Thymus (tissue), 14 donors: Measurements from ENCODE around the gene KMT2C. TPM values are rescaled to one million over a fixed set of nuclear protein-coding genes. Genes with fewer than 3 reads are reported as not detected.
"Not testable (repeated sequence)": the region's sequence is repeated elsewhere in the genome, so short reads cannot be mapped to it uniquely, and the experiment has no call there.

Experiments used
- DNase-seq, 9 donors: peaks; one replicate each; pipeline ENCODE4 v3.0.0-alpha.2; 2013; ENCODE audit warnings: low spot score in 9 of 9, low read depth in 6 of 9, missing footprints in 1 of 9
- H3K27ac ChIP-seq, 2 donors: one replicate each; pipeline ENCODE4 v1.5.1; 2013; ENCODE audit warnings: control low read depth in 1 of 2, low read depth in 1 of 2, low read length in 1 of 2, mild to moderate bottlenecking in 1 of 2, moderate library complexity in 1 of 2
- H3K27me3 ChIP-seq, 2 donors: one replicate each; pipeline ENCODE4 v1.5.1; 2013; ENCODE audit warnings: low read length in 1 of 2; ENCODE audit not compliant: control insufficient read depth in 2 of 2, insufficient read depth in 1 of 2
- H3K36me3 ChIP-seq, 2 donors: one replicate each; pipeline ENCODE4 v1.5.1; 2013; ENCODE audit warnings: low read length in 1 of 2, mild to moderate bottlenecking in 1 of 2, moderate library complexity in 1 of 2; ENCODE audit not compliant: control insufficient read depth in 2 of 2, insufficient read depth in 2 of 2
- H3K4me1 ChIP-seq, 2 donors: one replicate each; pipeline ENCODE4 v1.5.1; 2013; ENCODE audit warnings: low read length in 2 of 2; ENCODE audit not compliant: control insufficient read depth in 2 of 2, insufficient read depth in 2 of 2
- H3K4me3 ChIP-seq, 2 donors: one replicate each; pipeline ENCODE4 v1.5.1; 2013; ENCODE audit warnings: low read length in 2 of 2, control low read depth in 1 of 2, mild to moderate bottlenecking in 1 of 2
- H3K9me3 ChIP-seq, 2 donors: one replicate each; pipeline ENCODE4 v1.5.1; 2013; ENCODE audit warnings: low read length in 1 of 2, mild to moderate bottlenecking in 1 of 2; ENCODE audit not compliant: control insufficient read depth in 2 of 2, insufficient read depth in 1 of 2
- WGBS: extraction: QIAGEN DNeasy Blood & Tissue Kit; methylation state at CpG from one replicate; pipeline ENCODE4 v1.1.7; 2013; 5-methylcytosine and 5-hydroxymethylcytosine counted together
- long read RNA-seq, 10 donors: transcript quantifications; one replicate each; lab custom pipeline, GENCODE V29; 2026
- polyA plus RNA-seq: library from polyadenylated mRNA; stranded (reverse); fragments of 200-250 nt; gene quantifications from one replicate; pipeline ENCODE4 v1.2.3, GENCODE V29; 2013
- total RNA-seq: library from RNA; stranded (reverse); fragments of 120-200 nt; gene quantifications from one replicate; pipeline ENCODE4 v1.2.4, GENCODE V29; 2013
- donor health status: healthy.

The KMT2C gene
- 26.2 TPM for total RNA-seq
- polyA plus RNA-seq, result 14.4 TPM
- long read RNA-seq, donor 1, result 0 reads
- long read RNA-seq, donor 2, result 0 reads
- long read RNA-seq, donor 3, partial matches to known transcripts, result 10 of 10 reads
- long read RNA-seq, donor 3, other reads (novel, unspliced or antisense), result 0 of 10 reads
- long read RNA-seq, donor 4, partial matches to known transcripts, result 10 of 10 reads
- long read RNA-seq, donor 4, other reads (novel, unspliced or antisense), result 0 of 10 reads
- long read RNA-seq, donor 5, partial matches to known transcripts, result 9 of 9 reads
- long read RNA-seq, donor 5, other reads (novel, unspliced or antisense), result 0 of 9 reads
- long read RNA-seq, donor 6, partial matches to known transcripts, result 6 of 6 reads
- long read RNA-seq, donor 6, other reads (novel, unspliced or antisense), result 0 of 6 reads
- long read RNA-seq, donor 7, partial matches to known transcripts, result 11 of 11 reads
- long read RNA-seq, donor 7, other reads (novel, unspliced or antisense), result 0 of 11 reads
- long read RNA-seq, donor 8, result 0 reads
- long read RNA-seq, donor 9, partial matches to known transcripts, result 13 of 13 reads
- long read RNA-seq, donor 9, other reads (novel, unspliced or antisense), result 0 of 13 reads
- long read RNA-seq, donor 10, partial matches to known transcripts, result 7 of 7 reads
- long read RNA-seq, donor 10, other reads (novel, unspliced or antisense), result 0 of 7 reads

DNA sequence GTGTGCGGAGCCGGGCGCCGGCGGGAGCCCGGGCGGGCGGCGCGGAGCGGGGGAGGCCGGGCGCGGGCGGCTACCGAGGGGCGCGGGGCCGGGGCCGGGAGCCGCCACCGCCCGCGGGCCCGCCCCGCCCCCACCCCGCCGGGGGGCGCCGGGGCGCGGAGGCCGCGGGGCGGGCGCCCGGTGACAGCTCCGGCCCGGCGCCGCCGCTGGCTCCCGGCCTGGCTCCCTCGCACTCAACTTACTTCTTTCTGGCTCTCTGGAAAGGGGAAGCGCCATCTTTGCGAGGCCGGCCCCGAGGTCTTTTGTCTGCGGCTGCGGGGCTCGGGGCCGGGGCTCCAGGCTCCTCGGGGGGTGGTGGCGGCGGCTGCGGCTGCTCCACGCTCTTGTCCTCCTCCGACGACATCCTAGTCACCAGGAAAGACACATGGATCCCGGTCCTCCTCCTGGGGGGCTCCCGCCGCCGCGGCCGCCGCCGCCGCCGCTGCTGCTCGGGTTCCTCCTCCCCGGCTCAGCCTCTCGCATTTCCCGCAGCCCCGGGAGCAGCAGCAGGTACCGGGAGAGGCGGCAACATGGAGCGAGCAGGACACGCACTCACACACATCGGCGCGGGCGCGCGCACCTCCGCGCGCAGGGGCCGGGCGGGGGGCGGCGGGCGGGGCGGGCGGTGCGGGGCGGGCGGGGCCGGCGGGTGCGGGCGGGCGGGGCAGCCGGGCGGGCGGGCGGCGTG lies at the start of gene KMT2C:
TSS of gene KMT2C (minus strand) at position 620 of the 727 bp plus-strand sequence. CDS start at position 403, 217 bp downstream.
- peak within 1 kb of the TSS; percentile 77 to 88 for H3K4me3 ChIP-seq
- peak in 4 of 9 donors; percentile 39 to 65 (median 60) for DNase-seq
- H3K27ac ChIP-seq, result peak within 1 kb of the TSS; percentile 92 to 97
- under 1% methylated on average over 103 of the region's 107 CpGs for WGBS
- H3K9me3 ChIP-seq, result no peaks in the 10 kb centered on the region
- H3K36me3 ChIP-seq, result no peaks in the 10 kb centered on the region
- peaks cover 0 to 4% of the 10 kb centered on the region in 2 donors for H3K4me1 ChIP-seq
- H3K27me3 ChIP-seq, result no peaks in the 10 kb centered on the region

DNA sequence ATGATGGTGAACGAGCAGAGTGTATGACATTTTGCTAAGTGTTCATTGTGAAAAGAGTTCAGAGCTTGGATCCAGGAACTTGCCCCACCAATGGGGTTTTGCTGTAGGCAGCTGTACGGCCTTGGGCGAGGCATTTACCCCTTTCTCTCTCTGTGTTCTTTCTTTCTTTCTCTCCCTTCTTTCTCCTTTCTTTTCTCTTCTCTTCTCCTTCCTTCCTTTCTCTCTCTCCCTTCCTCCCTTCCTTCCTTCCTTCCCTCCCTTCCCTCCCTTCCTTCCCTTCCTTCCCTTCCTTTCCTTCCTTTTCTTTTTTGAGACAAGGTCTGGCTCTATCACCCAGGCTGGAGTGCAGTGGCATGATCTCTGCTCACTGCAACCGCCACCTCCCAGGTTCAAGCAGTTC lies 45.3 kb upstream of the KMT2C start:
- no peak overlapping the region for H3K4me3 ChIP-seq
- no peaks in the 10 kb centered on the region for H3K9me3 ChIP-seq
- no peak overlapping the region for H3K27ac ChIP-seq
- no peaks in the 10 kb centered on the region for H3K27me3 ChIP-seq
- H3K4me1 ChIP-seq, result no peaks in the 10 kb centered on the region
- no peaks in the 10 kb centered on the region for H3K36me3 ChIP-seq
- no peak for DNase-seq
- WGBS, result 95% methylated on average over 4 of the region's 4 CpGs

DNA sequence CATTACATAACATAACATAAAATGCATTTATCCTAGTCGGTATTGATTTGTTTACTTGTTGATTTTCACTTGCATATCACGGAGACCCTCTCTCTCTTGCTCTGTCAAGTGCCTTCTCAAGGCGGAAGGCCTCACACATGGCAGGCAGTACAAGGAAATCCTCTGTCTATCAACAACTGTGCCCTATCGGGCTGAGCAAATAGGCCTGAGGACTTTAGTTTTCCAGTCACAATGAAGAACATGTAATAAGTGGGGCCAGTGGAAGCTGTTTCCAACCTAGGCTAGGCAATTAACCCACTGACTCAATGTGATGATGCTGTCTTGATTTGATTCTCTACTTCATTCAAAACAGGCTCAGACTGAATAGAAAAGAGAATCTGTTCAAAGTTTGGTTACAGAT lies 44.9 kb upstream of the KMT2C start:
- no peak for DNase-seq
- 96% methylated on average over 4 of the region's 4 CpGs for WGBS
- H3K4me1 ChIP-seq, result no peaks in the 10 kb centered on the region

DNA sequence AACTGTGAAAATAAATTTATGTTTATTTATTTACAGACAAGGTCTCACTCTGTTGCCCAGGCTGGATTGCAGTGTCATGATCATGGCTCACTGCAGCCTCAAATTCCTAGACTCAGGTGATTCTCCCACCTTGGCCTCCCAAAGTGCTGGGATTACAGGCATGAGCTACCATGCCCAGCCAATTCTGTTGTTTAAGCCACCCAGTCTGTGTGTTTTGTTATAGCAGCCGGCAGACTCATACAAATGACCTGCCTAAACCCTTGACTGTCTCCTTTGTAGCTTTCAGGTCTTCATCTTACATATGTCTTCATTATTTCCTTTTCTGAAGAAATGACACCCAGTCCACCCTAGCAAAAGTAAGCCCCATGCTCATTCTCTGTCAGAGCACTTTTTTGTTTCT lies 43.8 kb upstream of the KMT2C start:
- DNase-seq, result no peak
- Histone ChIP-seq H3K4me3 (no peak overlapping the region), H3K27ac (no peak overlapping the region), H3K27me3 (no peaks in the 10 kb centered on the region), H3K36me3 (no peaks in the 10 kb centered on the region), H3K9me3 (peaks cover 0 to 3% of the 10 kb centered on the region in 2 donors), H3K4me1 (no peaks in the 10 kb centered on the region)
- WGBS, result 96% methylated on average over 1 of the region's 1 CpG

More for the DNA sequence above, 44.9 kb upstream of the KMT2C start:
- H3K4me3 ChIP-seq, result no peak overlapping the region
- H3K27ac ChIP-seq, result no peak overlapping the region
- no peaks in the 10 kb centered on the region for H3K9me3 ChIP-seq
- no peaks in the 10 kb centered on the region for H3K27me3 ChIP-seq
- H3K36me3 ChIP-seq, result no peaks in the 10 kb centered on the region

DNA sequence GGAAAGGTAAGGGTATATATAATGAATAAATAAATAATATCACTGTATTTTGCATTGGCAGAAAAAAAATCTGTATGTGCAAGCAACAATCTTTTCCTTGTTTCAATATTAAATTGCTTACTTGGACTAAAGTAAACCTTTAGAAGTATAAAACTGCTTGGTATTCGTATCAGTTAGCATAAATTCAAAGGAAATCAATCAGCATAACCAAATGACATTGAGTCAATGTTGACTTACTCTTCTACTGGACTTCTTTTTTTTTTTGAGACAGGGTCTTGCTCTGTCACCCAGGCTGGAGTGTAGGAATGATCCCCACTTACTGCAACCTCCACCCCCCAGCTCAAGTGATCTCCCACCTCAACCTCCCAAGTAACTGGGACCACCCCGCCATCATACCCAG lies 42.3 kb upstream of the KMT2C start:
- WGBS, result 95% methylated on average over 2 of the region's 2 CpGs
- H3K27me3 ChIP-seq, result no peaks in the 10 kb centered on the region

DNA sequence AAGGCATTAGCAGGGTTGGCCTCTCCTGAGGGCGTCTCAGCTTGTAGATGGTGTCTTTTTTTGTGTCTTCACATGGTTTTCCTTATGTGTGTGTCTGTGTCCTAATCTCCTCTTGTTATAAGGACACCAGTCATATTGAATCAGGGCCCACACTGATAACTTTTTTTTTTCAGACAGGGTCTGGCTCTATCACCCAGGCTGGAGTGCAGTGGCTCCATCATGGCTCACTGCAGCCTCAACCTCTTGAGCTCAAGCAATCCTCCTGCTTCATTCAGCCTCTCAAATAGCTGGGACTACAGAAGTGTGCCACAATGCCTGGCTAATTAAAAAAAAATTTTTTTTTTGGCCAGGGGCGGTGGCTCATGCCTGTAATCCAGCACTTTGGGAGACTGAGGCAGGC lies 41.3 kb upstream of the KMT2C start:
- WGBS, result over 99% methylated on average over 2 of the region's 2 CpGs

More for the DNA sequence above, 42.3 kb upstream of the KMT2C start:
- DNase-seq, result no peak
- peaks cover 0 to 3% of the 10 kb centered on the region in 2 donors for H3K9me3 ChIP-seq
- no peaks in the 10 kb centered on the region for H3K4me1 ChIP-seq
- no peak overlapping the region for H3K27ac ChIP-seq
- H3K4me3 ChIP-seq, result no peak overlapping the region
- H3K36me3 ChIP-seq, result no peaks in the 10 kb centered on the region

DNA sequence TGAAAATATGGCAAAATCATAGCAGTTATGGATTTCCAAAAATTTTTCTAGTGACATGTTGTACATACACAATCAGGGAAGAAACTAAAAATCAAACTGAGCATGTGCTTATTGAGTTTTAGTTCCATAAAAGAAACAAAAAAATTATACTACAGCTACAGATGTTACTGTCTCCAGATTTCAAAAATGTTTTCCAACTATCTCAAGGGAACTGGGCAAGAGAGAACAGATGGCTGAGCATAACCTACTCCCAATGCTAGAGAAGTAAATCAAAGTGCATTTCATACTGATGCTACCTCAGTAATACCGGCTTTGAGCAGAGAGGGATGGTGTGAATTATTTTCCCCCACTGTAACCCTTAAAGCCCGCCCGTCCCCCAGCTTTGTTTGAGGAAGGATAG lies 40.7 kb upstream of the KMT2C start:
- H3K36me3 ChIP-seq, result no peaks in the 10 kb centered on the region
- no peak overlapping the region for H3K4me3 ChIP-seq
- no peaks in the 10 kb centered on the region for H3K27me3 ChIP-seq
- peaks cover 0 to 7% of the 10 kb centered on the region in 2 donors for H3K9me3 ChIP-seq
- no peak for DNase-seq
- no peaks in the 10 kb centered on the region for H3K4me1 ChIP-seq
- WGBS, result 96% methylated on average over 3 of the region's 3 CpGs
- no peak overlapping the region for H3K27ac ChIP-seq

More for the DNA sequence above, 41.3 kb upstream of the KMT2C start:
- no peaks in the 10 kb centered on the region for H3K4me1 ChIP-seq
- no peak overlapping the region for H3K27ac ChIP-seq
- no peak for DNase-seq
- H3K9me3 ChIP-seq, result peaks cover 0 to 3% of the 10 kb centered on the region in 2 donors
- H3K4me3 ChIP-seq, result no peak overlapping the region
- no peaks in the 10 kb centered on the region for H3K36me3 ChIP-seq
- no peaks in the 10 kb centered on the region for H3K27me3 ChIP-seq

DNA sequence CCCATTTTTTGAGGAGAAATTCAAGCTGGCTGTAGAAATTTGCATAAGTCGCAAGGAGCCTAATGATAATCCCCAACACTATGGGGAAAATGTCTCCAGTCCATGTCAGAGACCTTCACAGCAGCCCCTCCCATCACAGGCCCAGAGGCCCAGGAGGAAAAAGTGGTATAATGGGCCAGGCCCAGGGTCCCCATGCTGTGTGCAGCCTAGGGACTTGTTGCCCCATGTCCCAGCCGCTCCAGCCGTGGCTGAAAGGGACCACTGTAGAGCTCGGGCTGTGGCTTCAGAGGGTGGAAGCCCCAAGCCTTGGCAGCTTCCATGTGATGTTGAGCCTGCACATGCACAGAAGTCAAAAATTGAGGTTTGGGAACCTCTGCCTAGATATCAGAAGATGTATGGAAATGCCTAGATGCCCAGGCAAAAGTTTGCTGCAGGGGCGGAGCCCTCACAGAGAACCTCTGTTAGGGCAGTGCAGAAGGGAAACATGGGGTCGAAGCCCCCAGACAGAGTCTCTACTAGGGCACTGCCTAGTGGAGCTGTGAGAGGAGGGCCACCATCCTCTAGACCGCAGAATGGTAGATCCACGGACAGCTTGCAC lies 35.3 kb upstream of the KMT2C start:
- H3K9me3 ChIP-seq, result peaks cover 2 to 18% of the 10 kb centered on the region in 2 donors
- not testable (repeated sequence) for DNase-seq, H3K27me3 ChIP-seq, H3K36me3 ChIP-seq, H3K4me1 ChIP-seq, H3K27ac ChIP-seq, H3K4me3 ChIP-seq
- WGBS, result 96% methylated on average over 8 of the region's 8 CpGs
